GM12892 (cell line): ENCODE results near the gene OLFML1.

Experiments used
- POLR2A ChIP-seq: IDR thresholded peaks from 2 replicates; pipeline ENCODE4 v1.6.1; 2011; ENCODE audit warnings: low read depth, low read length, control low read depth
- POLR2AphosphoS5 ChIP-seq: IDR thresholded peaks from 2 replicates; pipeline ENCODE4 v1.6.1; 2011; ENCODE audit warnings: low read depth, low read length, control low read depth

DNA sequence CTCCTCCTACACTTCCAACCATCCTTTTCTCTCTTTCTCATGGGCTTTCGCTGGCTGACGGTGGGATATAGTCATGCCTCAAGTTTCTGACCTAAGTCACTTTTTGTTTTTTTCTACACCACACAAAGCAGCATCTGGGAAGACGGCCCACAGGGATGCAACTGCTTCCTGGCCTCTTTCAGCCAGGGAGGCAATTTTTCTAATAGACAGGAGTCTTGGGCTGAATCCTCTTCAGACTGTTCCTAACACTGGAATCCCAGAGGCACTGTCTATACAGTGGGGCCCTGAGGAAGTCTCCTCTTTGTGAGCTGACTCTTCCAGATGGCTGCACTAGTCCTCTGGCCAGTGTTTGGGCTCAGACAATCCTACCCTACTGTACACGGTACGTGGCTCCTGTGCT lies 39.7 kb upstream of the OLFML1 start:
- TF ChIP-seq POLR2A (no peak), POLR2AphosphoS5 (no peak)
